NCI-H2081 treated with DMSO at 0.1 percent for 48 hours (cell line): ENCODE data around the gene KL.

Source experiments
- DNase-seq: peaks from one replicate; lab custom pipeline; 2025; lab: John Stamatoyannopoulos, UW

KL gene

DNA sequence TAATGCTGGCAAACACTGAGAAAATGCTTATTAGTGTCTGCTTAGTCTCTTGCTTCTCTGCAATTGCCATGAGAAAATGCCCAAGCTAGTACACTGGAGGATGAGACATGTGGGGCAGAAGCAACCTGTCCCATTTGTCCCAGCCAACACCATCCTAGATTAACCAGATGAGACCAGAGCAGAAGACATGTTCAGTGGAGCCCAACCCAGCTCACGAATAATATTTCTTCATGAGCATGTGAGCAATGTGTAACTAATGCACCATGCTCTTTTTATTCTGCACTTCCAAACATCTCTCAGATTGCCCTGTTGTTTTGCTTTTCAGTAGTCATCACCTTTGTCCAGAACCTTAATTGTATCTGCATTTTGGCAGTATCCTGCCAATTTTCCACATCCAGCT, 21.4 kb downstream of the KL start:
- no peak for DNase-seq

DNA sequence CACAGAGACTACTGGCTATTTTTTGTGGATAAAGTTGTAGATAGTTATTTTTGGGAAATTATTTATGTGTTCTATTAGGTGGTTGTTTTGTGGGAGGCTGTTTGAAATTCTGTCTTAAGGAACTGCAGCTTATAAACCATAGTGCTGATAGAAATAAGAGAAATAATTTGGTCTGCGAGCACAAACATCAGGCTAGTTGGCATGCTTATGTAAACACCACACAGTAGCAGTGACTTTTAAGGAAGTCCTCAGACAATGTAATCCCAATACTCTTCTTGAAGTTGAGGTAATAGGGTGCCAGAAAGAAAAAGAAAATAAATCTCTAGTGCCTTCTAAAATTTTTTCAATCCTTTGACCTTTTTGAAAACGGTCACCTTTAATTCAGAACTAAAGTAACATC, 23.9 kb downstream of the KL start:
- DNase-seq, result no peak

DNA sequence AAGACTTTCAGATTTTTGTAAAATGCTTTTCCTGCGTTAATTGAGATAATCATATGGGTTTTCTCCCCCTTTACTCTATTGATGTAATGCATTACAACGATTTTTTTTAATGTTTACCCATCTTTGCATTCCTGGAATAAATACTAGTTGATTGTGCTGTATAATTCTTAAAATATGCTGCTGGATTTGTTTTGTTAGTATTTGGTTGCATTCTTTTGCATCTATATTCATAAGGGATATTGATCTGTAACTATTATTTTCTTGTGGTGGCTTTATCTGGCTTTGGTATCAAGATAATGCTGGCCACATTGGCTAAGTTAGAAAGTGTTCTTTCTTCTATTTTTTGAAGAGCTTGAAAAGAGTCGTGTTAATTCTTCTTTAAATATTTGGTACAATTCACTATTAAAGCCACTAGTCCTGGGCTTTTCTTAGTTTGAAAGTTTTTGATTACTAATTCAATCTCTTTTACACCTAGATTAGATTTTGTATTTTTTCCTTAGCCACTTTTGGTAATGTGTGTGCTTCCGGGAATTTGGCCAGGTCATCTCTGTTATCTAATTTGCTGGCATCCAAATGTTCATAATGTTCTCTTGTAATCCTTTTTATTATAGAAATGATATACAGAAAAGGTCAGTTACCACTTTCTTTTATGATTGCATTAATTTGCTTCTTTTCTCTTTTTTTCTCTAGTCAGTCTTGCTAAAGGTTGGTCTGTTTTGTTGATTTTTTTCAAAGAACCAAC, 29.8 kb downstream of the KL start:
- no peak for DNase-seq

DNA sequence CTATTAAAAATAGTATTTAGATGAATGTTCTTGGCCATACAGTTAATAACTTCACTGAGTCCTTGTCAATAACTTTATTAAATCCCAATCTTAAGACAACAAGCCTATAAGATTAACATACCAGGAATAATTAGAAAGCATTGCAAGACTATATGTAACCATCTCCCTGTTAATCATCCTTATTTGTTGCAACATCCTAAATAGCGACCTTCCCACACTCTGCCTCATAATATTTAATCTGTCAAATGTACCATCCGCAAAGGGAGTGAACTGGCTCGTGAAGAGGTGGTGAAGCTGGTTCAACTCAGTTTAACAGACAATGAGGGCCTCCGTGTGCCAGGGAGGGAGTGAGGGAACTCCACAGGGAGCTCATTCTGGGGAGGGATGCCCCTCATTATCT, 33.9 kb downstream of the KL start:
- DNase-seq, result no peak

DNA sequence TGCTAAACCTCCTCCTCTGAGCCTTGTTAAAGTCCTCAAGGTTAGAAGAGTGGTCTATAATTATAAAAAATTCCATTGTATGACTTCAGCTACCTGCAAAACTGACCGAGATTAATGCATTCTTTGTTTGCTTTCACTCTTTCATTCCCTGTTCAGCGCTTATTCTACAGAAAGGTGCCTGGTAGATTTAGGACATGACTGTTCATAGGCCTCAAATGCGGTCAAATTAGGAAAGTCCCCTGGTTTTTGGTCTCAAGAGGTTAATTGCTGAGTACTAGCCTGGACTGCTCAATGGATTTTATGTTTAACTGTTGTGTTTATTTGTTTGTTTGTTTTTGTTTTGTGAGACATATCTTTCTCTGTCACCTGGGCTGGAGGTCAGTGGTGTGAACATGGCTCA, 35.4 kb downstream of the KL start:
- DNase-seq, result no peak

DNA sequence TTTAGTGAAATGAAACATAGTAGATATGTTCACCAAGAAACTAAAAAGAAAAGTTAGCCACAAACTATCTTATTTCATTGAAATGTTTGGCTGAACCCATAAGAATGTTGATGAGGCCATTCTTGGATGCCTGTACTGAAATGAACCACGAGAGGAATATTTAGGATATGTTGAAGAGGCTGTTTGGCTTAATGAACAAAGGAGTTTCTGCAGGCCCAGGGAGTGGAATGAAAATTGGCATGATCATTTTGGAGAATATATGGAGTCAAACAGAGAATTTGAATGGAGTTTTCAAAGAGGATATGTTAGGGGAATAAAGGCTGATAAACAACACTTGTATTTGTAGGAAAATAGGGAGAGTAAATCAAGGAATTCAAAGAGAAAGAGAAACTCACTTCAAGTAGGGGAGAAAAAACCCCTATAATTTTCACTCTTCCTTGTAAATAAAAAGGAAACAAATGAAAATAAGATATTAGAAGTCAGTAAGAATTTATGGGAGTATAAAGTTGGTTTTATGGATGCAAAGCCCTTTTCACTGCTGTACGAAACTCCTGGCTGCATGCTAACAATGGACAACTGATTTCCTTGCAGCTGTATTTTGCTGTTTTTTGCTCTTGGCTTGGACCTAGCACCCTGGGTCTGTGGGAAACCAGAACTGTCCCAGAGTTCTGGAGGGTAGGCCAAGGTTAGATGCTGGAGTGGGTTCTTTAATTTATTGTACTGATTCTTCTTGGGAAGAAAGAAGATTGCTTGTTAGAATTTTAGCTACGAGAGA, 36.5 kb downstream of the KL start:
- no peak for DNase-seq

DNA sequence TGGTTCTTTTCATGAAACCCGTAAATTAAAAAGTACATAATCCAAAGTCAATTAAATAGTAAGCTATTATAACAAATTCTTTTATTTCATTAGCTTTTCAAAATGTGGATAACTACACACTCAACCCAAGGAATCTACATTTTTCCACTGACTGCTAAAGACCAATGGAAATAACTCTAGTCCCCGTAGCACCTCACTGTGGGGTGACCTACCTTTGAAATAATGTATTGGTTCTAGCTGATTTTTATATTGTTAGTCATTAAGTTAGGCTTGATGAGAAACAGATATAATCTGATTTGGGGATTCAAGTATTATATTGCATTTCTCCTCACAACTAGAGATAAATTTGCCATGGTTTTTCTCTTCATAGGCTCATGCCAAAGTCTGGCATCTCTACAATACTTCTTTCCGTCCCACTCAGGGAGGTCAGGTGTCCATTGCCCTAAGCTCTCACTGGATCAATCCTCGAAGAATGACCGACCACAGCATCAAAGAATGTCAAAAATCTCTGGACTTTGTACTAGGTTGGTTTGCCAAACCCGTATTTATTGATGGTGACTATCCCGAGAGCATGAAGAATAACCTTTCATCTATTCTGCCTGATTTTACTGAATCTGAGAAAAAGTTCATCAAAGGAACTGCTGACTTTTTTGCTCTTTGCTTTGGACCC, 37.3 kb downstream of the KL start:
- DNase-seq, result no peak

DNA sequence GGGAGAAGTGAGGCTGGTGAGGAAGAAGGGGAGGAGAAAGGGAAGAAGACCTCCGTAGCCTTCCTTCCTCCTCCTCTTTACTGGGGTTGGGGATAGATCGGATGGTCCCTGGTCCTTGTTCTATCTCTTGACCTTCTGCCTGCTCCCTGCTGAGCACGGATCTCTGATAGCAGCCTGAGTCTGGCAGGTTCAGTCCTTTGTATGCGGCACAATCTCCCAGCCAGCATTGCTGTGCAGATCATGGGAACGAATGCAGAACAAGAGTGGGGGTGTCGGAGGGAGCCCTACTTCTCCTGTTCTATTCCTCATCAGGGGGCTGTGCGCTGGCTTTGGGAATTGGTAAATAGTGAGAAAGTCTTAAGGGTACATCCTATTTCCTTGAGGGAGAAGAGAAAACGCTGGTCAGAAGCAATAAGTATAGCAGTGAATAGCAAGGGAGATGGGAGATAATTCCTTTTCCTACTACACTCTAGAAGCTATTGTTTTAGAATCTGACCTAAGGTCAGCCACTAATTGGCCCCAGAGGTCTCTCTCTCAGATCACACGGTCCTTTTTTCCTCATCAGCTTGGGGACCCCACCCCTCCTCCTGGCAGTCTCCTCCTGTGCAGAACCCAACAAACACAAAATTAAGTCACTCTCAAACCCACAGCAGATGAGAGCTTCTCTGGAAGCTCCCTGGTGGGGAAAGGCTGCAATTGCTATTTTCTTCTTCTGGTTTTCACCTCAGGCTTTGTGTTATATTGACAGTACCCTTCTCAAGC, 41.0 kb downstream of the KL start:
- no peak for DNase-seq

DNA sequence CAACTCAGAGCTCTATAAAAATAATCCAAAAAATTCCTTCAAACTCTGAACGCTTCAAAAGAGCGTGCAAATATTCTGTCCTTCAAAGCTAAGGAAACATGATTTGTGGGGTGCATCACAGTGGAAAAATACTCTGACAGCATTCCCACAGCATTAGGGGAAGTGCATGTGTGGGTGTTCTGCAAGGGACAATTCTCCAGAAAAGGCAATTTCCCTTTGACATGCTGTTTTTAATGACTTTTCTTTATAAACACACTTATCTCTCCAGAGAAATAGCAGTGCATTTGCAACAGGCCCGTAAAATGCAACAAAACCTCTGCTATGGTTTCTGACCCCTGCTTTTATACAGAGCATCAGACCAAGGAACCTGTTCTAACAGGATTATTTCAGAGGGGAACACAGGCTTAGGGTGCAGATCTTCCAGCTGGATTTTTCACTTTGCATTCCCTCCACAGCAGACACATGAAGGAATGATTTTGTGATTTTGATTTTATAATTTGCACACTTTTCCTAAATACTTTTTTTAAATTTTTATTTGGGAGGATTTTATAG, 42.6 kb downstream of the KL start:
- DNase-seq, result no peak

DNA sequence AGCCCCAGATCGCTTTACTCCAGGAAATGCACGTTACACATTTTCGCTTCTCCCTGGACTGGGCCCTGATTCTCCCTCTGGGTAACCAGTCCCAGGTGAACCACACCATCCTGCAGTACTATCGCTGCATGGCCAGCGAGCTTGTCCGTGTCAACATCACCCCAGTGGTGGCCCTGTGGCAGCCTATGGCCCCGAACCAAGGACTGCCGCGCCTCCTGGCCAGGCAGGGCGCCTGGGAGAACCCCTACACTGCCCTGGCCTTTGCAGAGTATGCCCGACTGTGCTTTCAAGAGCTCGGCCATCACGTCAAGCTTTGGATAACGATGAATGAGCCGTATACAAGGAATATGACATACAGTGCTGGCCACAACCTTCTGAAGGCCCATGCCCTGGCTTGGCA, 44.6 kb downstream of the KL start:
- DNase-seq, result no peak

DNA sequence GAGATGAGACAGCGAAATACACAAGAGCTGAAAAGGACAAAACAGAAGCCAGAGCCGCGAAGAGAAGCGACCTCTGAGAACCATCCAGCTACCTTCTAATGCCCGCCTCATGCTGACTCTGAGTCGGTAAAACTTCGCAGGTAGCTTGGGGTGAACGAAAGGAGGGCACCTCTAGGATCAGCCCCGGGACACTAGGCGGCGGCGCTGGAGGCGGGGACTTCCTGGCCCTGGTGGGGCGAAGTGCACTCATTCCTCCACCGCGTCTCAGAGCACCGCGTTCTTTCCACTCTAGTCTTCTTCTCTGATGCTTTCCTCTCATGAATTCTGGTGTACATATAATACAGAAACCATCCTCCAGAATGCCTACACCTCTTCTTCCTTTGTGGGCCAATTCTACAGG, 50.1 kb downstream of the KL start:
- no peak for DNase-seq

DNA sequence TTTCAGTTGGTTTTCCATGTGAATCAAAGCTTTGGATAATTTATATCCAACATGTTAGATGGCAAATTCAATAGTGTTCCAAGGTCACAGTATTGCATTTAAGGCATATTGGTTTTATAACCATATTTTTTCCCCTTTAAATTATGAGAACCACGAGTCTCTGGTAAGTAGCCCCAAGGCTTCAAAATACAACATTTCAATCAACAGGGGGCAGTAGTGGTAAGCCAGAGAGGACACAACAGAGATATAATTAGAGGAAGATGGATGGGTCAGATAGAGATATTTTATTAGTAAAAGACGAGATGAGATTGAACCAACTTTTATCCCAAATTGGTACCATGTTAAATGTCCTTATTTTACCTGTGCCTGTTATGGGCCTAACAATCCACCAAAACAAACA, 53.1 kb downstream of the KL start:
- no peak for DNase-seq

DNA sequence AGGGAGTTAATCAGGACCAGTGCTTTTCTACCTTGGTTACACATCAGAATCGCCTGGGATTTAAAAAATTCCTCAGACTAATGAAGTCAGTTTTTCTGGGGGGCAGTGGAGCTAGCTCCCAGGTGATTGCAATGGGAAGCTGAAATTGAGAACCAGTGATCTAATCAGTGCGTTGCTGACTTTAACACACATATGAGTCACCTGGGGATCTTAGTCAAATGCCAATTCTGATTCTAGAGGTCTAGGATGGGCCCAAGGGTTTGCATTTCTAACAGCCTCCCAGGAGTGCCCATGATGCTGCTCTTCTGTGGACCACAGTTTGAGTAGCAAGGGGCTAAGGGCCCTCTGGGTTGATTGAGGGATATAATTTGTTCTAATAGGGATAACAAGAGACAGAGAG, 54.5 kb downstream of the KL start:
- DNase-seq, result no peak

DNA sequence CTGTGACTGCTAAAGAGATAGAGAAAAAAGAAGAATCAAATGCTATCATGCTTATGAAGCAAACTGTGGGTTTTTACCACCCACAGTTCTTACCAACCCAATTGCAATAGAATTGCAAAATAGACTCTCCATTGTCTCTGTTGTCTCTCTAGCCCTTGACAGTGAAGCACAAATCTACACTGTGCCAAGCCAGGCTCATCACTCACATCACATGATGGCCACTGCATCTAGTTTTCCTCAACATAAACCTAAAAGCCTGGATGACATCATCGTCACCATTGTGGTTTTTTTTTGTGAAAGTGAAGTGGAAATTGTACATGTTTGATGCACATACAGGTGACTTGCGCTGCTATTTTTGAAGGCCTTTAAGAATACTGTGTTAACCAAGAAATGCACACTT, 56.1 kb downstream of the KL start:
- no peak for DNase-seq

DNA sequence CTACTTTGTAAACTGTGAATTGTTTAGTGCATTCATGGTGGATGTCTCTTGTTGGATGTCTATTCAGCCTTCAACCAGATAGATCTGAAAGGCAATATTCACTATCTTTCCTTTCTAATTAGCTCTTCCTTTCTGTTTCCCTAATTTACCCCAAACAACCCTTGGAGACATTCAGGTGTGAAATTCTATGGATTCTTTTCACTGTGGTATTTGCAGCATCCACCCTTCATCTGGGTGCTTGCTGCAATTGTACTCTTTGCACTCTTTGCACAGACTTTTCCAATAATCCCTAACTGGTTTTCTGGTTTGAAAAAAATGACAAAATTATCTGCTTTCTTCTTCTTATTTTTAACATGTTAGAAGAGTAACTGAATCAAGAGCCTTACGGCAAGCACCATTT, 56.5 kb downstream of the KL start:
- no peak for DNase-seq

DNA sequence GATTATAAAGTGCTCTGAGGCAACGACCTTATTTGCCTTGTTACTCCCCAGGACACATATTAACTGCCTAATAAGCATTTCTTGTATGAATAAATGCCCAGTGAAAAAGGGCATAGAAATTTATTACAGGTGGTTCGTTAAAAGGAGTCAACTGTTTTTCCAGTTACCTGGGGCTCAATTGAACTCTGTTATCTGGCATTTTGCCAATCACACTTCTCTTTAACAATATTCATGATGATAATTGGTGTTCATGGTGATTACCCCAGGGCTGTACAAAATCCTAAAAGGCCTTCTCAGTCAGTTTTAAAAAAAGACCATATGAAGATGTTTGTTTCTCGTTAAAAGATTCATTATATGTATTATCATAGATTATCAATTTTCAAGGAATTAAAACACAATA, 57.1 kb downstream of the KL start:
- no peak for DNase-seq

DNA sequence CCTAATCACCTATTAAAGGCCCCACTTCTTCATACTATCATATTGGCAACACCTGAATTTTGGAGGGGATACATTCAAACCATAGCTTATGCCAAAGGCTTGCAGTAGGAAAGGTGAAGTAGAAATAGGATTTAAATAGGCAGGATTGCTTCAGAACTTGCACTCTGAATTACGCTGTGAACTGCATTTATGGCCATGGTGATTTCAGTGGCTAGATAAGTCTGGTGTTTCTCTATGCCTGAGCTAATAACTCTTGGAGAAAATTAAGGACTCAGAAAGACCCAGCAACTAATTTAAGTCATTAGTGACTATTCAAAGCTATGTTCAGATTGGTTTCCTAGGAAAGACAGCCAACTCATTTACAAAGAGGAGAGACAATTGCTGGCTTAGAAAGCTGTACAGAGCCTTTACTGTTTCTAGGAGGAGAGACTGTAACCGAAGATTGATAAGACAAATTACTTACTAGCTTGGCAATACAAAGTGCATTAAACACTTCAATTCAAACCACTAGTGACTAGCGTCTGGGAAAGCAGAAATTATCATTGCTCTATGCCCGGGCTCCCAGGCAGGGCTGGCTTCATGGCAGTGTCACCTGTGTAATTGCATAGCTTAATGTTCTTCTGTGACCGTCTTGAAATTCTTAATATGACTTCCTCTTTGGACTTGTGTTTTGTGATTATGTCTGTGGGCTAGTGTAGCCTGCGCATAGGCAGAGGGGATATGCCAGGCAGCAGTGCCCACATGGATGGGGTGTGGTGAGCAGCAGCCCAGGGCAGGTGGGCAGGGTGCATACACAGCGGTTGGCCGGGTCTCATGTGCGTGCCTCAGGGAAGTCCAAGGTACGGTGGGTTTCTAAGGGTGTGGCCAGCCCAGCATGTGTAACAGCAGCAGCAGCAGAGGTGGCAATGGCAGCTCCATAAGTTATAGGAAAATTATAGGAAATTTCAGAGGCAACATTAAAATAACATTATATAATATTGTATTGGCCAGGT, 60.1 kb downstream of the KL start:
- DNase-seq, result no peak

DNA sequence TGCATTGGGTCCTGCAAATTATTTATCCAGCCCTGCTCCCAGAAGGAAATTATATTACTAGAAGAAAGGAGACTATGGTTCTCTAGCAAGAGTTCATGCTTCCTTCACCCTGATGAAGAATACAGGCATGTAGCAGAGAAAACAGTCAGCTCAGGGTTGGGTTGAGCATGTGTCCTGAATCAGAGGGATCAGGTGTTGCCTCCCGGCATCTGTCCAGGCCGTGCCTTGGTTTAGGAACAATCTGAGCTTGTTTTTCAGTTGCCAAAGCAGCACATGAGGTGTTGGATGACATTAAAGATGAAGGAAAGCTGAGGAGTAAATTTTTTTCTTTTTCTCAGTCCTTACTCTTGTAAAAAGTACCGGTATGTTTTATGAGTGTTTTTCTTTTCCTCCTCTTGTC, 62.0 kb downstream of the KL start:
- DNase-seq, result no peak

DNA sequence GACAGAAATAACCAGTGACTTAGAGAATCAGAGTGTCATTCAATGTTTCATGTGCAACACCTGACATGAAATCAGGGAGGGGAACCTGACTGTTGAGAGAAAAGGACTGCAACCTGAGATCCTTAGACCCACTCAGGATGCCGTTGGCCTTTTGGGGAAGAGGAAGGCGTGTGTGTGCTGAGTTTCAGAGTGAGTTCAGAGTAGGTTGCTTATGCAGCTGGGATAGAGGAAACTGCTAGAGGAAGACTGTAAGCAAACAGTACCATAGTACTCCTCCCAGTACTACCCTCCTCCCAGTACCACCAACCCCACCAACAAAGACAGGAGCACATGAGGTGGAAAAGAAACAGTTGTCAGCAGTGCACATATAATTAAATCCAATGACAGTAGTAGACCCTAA, 63.7 kb downstream of the KL start:
- DNase-seq, result no peak

DNA sequence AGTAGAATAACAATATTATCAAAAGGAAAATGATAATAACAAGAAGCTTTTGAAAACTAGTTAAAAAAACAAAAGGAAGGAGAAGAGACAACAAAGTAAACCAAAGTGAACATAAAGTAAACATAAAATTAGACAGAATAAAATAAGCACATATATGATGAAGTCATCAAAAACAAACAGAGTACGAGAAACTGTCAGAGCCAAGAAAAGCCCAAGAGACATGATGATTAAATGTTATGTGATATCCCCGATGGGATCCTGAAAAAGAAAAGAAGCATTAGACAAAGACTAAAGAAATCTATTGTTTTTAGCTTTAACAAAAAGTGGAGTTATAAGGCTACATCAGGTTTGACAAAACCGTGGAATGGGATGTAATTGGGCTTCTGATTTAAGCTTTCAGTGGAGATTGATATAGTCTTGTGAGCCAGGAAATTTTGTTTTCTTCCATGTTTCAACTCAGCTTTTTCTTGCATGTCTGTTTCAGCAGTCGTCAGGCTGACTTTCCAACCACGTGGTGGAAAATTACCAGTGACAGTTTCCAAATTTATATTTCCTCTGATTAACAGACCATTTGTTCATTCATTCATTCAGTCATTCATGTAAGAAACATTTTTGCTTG, 64.9 kb downstream of the KL start:
- no peak for DNase-seq

DNA sequence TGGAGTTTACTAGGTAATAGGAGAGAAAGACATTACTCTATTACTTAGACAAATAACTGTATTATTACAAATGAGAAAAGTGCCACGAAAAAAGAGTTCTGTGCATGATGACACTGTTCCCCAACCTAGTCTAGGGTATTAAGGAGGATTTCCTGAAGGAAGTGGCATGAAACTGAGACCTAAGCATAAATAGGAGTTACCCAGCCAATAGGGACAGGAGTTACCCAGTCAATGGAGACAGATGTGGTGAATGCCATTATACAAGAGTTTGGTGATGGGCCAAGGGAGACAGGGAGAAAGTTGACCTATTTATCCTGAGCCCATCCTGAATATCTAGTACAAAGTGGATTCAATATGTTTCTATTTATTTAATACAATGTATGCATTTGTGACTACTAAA, 65.4 kb downstream of the KL start:
- no peak for DNase-seq
